WTC11 (cell line): ENCODE measurements around the gene TMEM59L. TPM values are rescaled to one million over a fixed set of nuclear protein-coding genes. Genes with fewer than 3 reads are reported as not detected.
A peak's percentile ranks its signal among the peaks of the same experiment; 100 is the strongest.

Experiments
- ATAC-seq: fragments of 200-7000 bp; cut with Tn5 transposase; 2 replicates; pipeline ENCODE4 v1.10.0; 2021; ENCODE audit warnings: mild to moderate bottlenecking, moderate library complexity
- CTCF ChIA-PET: fragments of 300-600 bp; sonication (Branson Sonifier 250); formaldehyde crosslinking; loops from one replicate; lab custom pipeline; 2021; ENCODE audit warnings: antibody characterized with exemption; lab: Charles Lee
- POLR2A ChIA-PET: fragments of 350-600 bp; sonication (Branson Sonifier 250); formaldehyde crosslinking; loops from one replicate; lab custom pipeline; 2021; ENCODE audit warnings: antibody characterized with exemption; lab: Charles Lee
- DNase-seq: peaks from one replicate; pipeline ENCODE4 v3.0.0; 2021; ENCODE audit warnings: low spot score
- H3K27ac Mint-ChIP-seq: 2 replicates; pipeline ENCODE4 v1.8.0; 2021; ENCODE audit warnings: mixed read lengths
- H3K27me3 Mint-ChIP-seq: 2 replicates; pipeline ENCODE4 v1.8.0; 2021; ENCODE audit warnings: low read depth, mild to moderate bottlenecking, moderate library complexity, mixed read lengths
- H3K36me3 Mint-ChIP-seq: 2 replicates; pipeline ENCODE4 v1.8.0; 2021; ENCODE audit warnings: mixed read lengths
- H3K4me1 Mint-ChIP-seq: 2 replicates; pipeline ENCODE4 v1.8.0; 2022; ENCODE audit warnings: mixed read lengths
- H3K4me3 Mint-ChIP-seq: 2 replicates; pipeline ENCODE4 v1.8.0; 2021; ENCODE audit warnings: mild to moderate bottlenecking, moderate library complexity, mixed read lengths
- H3K9me3 Mint-ChIP-seq: 2 replicates; pipeline ENCODE4 v1.8.0; 2021; ENCODE audit warnings: mixed read lengths
- GTF2I ChIP-seq: fragments of 250-450 bp; sonication (Bioruptor Pico); conservative IDR thresholded peaks from 2 replicates; pipeline ENCODE4 v1.4.0; 2021; ENCODE audit warnings: mild to moderate bottlenecking
- IRF2 ChIP-seq: sonication (generic); formaldehyde crosslinking; IDR thresholded peaks from 2 replicates; pipeline ENCODE4 v1.8.0; 2022; ENCODE audit warnings: low read depth, missing genetic modification reagents, borderline replicate concordance
- NFATC4 ChIP-seq: fragments of 250-450 bp; sonication (Bioruptor Pico); IDR thresholded peaks from 2 replicates; pipeline ENCODE4 v1.9.0; 2021; ENCODE audit warnings: mild to moderate bottlenecking
- NFYB ChIP-seq: sonication (generic); formaldehyde crosslinking; conservative IDR thresholded peaks from 2 replicates; pipeline ENCODE4 v1.8.0; 2022; ENCODE audit warnings: low read depth, missing genetic modification reagents
- NR2C2 ChIP-seq: sonication (generic); formaldehyde crosslinking; IDR thresholded peaks from 2 replicates; pipeline ENCODE4 v1.8.0; 2022; ENCODE audit warnings: mild to moderate bottlenecking, missing genetic modification reagents
- SMAD3 ChIP-seq: sonication (generic); formaldehyde crosslinking; IDR thresholded peaks from 2 replicates; pipeline ENCODE4 v1.8.0; 2022; ENCODE audit warnings: missing genetic modification reagents, mild to moderate bottlenecking, borderline replicate concordance
- SMAD4 ChIP-seq: sonication (generic); formaldehyde crosslinking; IDR thresholded peaks from 2 replicates; pipeline ENCODE4 v1.8.0; 2022; ENCODE audit warnings: mild to moderate bottlenecking, missing genetic modification reagents
- ZNF263 ChIP-seq: sonication (generic); formaldehyde crosslinking; IDR thresholded peaks from 2 replicates; pipeline ENCODE4 v1.8.1; 2022; ENCODE audit warnings: low read depth, mild to moderate bottlenecking, moderate library complexity, missing genetic modification reagents
- ZNF423 ChIP-seq: fragments of 250-450 bp; sonication (Bioruptor Pico); IDR thresholded peaks from 2 replicates; pipeline ENCODE4 v2.1.2; 2022; ENCODE audit warnings: mild to moderate bottlenecking, moderate library complexity
- total RNA-seq: library from RNA; stranded (reverse); gene quantifications from 3 replicates; pipeline ENCODE4 v1.2.3, GENCODE V29; 2021
- TF ChIP-seq, protein P1 (sequence below): sonication (generic); formaldehyde crosslinking; IDR thresholded peaks from 2 replicates; pipeline ENCODE4 v1.8.0; 2023; ENCODE audit warnings: missing genetic modification reagents, mild to moderate bottlenecking, borderline replicate concordance
- TF ChIP-seq, protein P2 (sequence below): sonication (generic); formaldehyde crosslinking; conservative IDR thresholded peaks from 2 replicates; pipeline ENCODE4 v1.8.1; 2022; ENCODE audit warnings: mild to moderate bottlenecking, missing genetic modification reagents
- TF ChIP-seq, protein P3 (sequence below): fragments of 200-600 bp; IDR thresholded peaks from 2 replicates; pipeline ENCODE4 v1.8.0; 2022; ENCODE audit warnings: antibody characterized with exemption
- TF ChIP-seq, protein P4 (sequence below): fragments of 250-450 bp; sonication (Bioruptor Pico); IDR thresholded peaks from 2 replicates; pipeline ENCODE4 v1.9.0; 2021; ENCODE audit warnings: mild to moderate bottlenecking
- TF ChIP-seq, protein P5 (sequence below): sonication (generic); formaldehyde crosslinking; IDR thresholded peaks from 2 replicates; pipeline ENCODE4 v1.8.1; 2023; ENCODE audit warnings: mild to moderate bottlenecking, missing genetic modification reagents, borderline replicate concordance
- TF ChIP-seq, protein P6 (sequence below): sonication (generic); formaldehyde crosslinking; IDR thresholded peaks from 2 replicates; pipeline ENCODE4 v1.8.1; 2023; ENCODE audit warnings: mild to moderate bottlenecking, missing genetic modification reagents, moderate library complexity

The TMEM59L gene
- total RNA-seq, 1 experiment from 2014 or later, result 14.8 TPM

DNA sequence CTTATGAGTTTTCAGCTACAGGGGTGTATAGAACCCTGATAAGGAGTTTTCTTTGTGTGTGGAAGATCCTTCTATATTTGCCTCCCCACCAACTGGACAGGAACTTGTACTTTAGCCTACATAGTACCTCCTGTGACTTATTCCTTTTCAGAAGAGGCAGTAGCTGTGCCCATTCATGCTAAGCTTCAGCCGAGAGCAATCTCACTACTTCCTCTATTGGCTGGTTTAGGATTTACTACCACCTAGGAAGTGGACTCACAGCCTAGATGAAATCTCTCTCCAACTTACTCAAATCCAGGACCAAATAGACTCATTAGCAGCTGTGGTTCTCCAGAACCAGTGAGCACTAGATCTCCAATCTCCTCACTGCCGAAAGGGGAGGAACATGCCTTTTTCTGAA is 26.4 kb upstream of the TMEM59L start:
- ChIA-PET POLR2A (no interaction called here), CTCF (interaction anchor here (1.1 to 2.3 kb wide), 2 partner anchors 87 to 135 kb away, joined by 4 to 7 read pairs; no protein-coding TSS in a partner anchor)
- Mint-ChIP-seq H3K4me3 (no peak overlapping the region), H3K4me1 (peaks cover 22% of the 10 kb centered on the region), H3K9me3 (0 out of 2 replicates have a peak, but pooled peaks cover 3% of the 10 kb centered on the region), H3K36me3 (0 out of 2 replicates have a peak, but pooled peaks cover 3% of the 10 kb centered on the region), H3K27ac (no peak overlapping the region), H3K27me3 (peaks cover 10% of the 10 kb centered on the region)
- no peak for DNase-seq
- TF ChIP-seq, protein P1, sequence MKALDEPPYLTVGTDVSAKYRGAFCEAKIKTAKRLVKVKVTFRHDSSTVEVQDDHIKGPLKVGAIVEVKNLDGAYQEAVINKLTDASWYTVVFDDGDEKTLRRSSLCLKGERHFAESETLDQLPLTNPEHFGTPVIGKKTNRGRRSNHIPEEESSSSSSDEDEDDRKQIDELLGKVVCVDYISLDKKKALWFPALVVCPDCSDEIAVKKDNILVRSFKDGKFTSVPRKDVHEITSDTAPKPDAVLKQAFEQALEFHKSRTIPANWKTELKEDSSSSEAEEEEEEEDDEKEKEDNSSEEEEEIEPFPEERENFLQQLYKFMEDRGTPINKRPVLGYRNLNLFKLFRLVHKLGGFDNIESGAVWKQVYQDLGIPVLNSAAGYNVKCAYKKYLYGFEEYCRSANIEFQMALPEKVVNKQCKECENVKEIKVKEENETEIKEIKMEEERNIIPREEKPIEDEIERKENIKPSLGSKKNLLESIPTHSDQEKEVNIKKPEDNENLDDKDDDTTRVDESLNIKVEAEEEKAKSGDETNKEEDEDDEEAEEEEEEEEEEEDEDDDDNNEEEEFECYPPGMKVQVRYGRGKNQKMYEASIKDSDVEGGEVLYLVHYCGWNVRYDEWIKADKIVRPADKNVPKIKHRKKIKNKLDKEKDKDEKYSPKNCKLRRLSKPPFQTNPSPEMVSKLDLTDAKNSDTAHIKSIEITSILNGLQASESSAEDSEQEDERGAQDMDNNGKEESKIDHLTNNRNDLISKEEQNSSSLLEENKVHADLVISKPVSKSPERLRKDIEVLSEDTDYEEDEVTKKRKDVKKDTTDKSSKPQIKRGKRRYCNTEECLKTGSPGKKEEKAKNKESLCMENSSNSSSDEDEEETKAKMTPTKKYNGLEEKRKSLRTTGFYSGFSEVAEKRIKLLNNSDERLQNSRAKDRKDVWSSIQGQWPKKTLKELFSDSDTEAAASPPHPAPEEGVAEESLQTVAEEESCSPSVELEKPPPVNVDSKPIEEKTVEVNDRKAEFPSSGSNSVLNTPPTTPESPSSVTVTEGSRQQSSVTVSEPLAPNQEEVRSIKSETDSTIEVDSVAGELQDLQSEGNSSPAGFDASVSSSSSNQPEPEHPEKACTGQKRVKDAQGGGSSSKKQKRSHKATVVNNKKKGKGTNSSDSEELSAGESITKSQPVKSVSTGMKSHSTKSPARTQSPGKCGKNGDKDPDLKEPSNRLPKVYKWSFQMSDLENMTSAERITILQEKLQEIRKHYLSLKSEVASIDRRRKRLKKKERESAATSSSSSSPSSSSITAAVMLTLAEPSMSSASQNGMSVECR (CRISPR knock-in tag), result no peak
- no peak for TF ChIP-seq ZNF423
- TF ChIP-seq, protein P2, sequence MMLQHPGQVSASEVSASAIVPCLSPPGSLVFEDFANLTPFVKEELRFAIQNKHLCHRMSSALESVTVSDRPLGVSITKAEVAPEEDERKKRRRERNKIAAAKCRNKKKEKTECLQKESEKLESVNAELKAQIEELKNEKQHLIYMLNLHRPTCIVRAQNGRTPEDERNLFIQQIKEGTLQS, result no peak
- ATAC-seq, result no peak

DNA sequence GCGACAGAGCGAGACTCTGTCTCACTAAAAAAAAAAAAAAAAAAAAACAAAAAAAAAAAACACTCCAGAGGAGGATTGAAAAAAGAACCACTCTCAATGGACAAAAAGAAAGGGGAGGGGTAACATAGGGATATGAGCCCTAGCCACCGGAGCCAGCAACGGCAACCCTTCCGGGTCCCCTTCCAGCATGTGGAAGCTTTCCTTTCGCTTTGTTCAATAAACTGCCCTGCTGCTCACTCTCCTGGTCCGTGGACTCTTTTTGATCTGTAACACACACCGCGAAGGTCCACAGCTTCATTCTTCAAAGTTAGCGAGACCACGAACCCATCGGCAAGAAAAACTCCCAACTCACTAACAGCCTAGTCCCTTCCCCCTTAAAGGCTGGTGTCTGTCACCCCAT is 25.1 kb upstream of the TMEM59L start:
- POLR2A ChIA-PET, result interaction anchor here (0.6 to 0.7 kb wide), 2 partner anchors 17 to 82 kb away, joined by 4 to 9 read pairs; no protein-coding TSS in a partner anchor
- CTCF ChIA-PET, result interaction anchor here (0.6 to 4.5 kb wide), 19 partner anchors 10 to 280 kb away, joined by 3 to 39 read pairs (median 5); partner anchors contain the start of genes ELL, KXD1, UBA52 and UPF1
- Mint-ChIP-seq H3K4me1 (peaks cover 22% of the 10 kb centered on the region), H3K36me3 (0 out of 2 replicates have a peak, but pooled peaks cover 3% of the 10 kb centered on the region), H3K27me3 (peaks cover 10% of the 10 kb centered on the region), H3K4me3 (peak overlapping the region; percentile 86), H3K9me3 (0 out of 2 replicates have a peak, but pooled peaks cover 3% of the 10 kb centered on the region), H3K27ac (no peak overlapping the region)
- DNase-seq, result no peak
- no peak for ATAC-seq
- TF ChIP-seq, protein P3, sequence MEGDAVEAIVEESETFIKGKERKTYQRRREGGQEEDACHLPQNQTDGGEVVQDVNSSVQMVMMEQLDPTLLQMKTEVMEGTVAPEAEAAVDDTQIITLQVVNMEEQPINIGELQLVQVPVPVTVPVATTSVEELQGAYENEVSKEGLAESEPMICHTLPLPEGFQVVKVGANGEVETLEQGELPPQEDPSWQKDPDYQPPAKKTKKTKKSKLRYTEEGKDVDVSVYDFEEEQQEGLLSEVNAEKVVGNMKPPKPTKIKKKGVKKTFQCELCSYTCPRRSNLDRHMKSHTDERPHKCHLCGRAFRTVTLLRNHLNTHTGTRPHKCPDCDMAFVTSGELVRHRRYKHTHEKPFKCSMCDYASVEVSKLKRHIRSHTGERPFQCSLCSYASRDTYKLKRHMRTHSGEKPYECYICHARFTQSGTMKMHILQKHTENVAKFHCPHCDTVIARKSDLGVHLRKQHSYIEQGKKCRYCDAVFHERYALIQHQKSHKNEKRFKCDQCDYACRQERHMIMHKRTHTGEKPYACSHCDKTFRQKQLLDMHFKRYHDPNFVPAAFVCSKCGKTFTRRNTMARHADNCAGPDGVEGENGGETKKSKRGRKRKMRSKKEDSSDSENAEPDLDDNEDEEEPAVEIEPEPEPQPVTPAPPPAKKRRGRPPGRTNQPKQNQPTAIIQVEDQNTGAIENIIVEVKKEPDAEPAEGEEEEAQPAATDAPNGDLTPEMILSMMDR, result no peak
- TF ChIP-seq, protein P1 (CRISPR knock-in tag), result no peak
- TF ChIP-seq SMAD4 (CRISPR knock-in tag) (no peak), SMAD3 (no peak), NFATC4 (no peak), IRF2 (CRISPR knock-in tag) (no peak), GTF2I (CRISPR knock-in tag) (no peak), NFYB (no peak), NR2C2 (no peak), ZNF263 (no peak)
- TF ChIP-seq, protein P4, sequence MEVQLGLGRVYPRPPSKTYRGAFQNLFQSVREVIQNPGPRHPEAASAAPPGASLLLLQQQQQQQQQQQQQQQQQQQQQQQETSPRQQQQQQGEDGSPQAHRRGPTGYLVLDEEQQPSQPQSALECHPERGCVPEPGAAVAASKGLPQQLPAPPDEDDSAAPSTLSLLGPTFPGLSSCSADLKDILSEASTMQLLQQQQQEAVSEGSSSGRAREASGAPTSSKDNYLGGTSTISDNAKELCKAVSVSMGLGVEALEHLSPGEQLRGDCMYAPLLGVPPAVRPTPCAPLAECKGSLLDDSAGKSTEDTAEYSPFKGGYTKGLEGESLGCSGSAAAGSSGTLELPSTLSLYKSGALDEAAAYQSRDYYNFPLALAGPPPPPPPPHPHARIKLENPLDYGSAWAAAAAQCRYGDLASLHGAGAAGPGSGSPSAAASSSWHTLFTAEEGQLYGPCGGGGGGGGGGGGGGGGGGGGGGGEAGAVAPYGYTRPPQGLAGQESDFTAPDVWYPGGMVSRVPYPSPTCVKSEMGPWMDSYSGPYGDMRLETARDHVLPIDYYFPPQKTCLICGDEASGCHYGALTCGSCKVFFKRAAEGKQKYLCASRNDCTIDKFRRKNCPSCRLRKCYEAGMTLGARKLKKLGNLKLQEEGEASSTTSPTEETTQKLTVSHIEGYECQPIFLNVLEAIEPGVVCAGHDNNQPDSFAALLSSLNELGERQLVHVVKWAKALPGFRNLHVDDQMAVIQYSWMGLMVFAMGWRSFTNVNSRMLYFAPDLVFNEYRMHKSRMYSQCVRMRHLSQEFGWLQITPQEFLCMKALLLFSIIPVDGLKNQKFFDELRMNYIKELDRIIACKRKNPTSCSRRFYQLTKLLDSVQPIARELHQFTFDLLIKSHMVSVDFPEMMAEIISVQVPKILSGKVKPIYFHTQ (CRISPR knock-in tag), result no peak
- TF ChIP-seq, protein P5, sequence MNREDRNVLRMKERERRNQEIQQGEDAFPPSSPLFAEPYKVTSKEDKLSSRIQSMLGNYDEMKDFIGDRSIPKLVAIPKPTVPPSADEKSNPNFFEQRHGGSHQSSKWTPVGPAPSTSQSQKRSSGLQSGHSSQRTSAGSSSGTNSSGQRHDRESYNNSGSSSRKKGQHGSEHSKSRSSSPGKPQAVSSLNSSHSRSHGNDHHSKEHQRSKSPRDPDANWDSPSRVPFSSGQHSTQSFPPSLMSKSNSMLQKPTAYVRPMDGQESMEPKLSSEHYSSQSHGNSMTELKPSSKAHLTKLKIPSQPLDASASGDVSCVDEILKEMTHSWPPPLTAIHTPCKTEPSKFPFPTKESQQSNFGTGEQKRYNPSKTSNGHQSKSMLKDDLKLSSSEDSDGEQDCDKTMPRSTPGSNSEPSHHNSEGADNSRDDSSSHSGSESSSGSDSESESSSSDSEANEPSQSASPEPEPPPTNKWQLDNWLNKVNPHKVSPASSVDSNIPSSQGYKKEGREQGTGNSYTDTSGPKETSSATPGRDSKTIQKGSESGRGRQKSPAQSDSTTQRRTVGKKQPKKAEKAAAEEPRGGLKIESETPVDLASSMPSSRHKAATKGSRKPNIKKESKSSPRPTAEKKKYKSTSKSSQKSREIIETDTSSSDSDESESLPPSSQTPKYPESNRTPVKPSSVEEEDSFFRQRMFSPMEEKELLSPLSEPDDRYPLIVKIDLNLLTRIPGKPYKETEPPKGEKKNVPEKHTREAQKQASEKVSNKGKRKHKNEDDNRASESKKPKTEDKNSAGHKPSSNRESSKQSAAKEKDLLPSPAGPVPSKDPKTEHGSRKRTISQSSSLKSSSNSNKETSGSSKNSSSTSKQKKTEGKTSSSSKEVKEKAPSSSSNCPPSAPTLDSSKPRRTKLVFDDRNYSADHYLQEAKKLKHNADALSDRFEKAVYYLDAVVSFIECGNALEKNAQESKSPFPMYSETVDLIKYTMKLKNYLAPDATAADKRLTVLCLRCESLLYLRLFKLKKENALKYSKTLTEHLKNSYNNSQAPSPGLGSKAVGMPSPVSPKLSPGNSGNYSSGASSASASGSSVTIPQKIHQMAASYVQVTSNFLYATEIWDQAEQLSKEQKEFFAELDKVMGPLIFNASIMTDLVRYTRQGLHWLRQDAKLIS (CRISPR knock-in tag), result no peak
- TF ChIP-seq, protein P6, sequence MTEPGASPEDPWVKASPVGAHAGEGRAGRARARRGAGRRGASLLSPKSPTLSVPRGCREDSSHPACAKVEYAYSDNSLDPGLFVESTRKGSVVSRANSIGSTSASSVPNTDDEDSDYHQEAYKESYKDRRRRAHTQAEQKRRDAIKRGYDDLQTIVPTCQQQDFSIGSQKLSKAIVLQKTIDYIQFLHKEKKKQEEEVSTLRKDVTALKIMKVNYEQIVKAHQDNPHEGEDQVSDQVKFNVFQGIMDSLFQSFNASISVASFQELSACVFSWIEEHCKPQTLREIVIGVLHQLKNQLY (CRISPR knock-in tag), result no peak
